Right lung (tissue), 5 donors: ENCODE results near the gene FBXO15. TPM values are rescaled to one million over a fixed set of nuclear protein-coding genes. Genes with fewer than 3 reads are reported as not detected.

Source experiments
- DNase-seq, 2 donors: peaks; one replicate each; pipeline ENCODE4 v3.0.0-alpha.2; 2013
- polyA plus RNA-seq, 5 donors: library from polyadenylated mRNA; unstranded; fragments of 120-200 nt; gene quantifications; one replicate each; pipeline versions ENCODE4 v1.2.1 to v1.2.3, GENCODE V29; 2013; ENCODE audit warnings: inconsistent platforms in 1 of 5, low replicate concordance in 1 of 5; ENCODE audit not compliant: insufficient read length in 5 of 5, insufficient read depth in 1 of 5

FBXO15 gene
- polyA plus RNA-seq, 5 donors: 2.4 to 4.8 (median 4.2) TPM

GRCh38 chr18:74154716-74155115, 7.1 kb upstream of the FBXO15 start:
- no peak for DNase-seq

DNA sequence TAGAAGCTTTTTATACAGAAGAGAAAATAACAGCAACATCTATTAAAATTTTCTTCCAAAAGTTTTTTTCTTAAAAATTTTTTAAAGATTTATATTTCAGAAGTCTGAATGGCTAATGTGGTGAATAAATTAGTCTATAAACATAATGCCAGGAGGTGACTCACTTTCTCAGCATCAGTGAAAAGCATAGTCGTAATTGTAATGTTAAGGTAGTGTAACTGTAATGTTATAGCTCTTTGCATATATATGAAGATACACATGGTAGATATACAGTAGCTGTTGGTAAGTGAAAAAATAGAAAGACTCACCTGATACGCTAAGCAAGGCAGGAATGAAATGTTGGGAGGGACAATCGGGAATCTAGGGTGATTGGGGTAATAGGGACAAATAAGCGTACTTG, 6.2 kb upstream of the FBXO15 start:
- no peak for DNase-seq

- DNase-seq: no peak
Observed at GRCh38 chr18:74153377-74153776, 5.7 kb upstream of the FBXO15 start.

- DNase-seq: no peak
Observed at GRCh38 chr18:74152857-74153256, 5.2 kb upstream of the FBXO15 start.

DNA sequence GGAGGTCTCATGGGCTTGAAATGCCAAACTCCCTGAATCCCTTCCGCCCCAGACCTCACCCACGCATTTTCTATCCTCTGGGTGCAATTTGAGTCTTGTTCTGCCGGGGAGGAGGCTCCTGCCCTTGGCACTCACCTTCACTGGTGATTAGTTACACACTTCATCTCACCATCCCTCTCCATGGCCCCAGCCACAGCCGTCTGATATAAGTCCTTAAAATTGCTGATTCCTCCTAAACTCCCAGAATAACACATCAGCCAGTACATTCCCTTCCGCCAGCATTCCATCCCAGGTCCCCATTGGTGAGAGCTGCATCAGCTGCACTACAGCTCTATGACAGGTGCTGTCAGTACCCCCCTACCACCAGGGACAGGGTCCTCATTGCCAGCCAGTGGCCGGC, 4.6 kb upstream of the FBXO15 start:
- DNase-seq: no peak

DNA sequence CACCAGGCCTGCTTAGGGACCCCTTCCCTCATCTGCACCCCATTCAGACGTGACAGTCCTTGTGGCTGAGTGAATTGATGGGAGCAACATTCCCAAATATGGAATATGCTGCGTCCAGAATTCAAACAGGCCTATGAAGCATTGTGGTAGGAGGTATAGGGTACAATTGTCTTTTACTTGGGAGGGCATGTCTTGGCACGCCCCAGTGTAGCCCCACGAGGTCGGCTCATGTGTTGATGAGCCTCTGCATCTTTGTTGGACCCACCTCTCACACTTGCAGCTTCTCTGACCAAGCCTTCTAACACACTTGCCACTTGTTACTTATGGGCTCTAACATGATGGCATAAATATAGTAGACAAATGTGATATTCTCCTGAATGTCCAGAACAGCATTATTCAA, 2.2 kb upstream of the FBXO15 start:
- DNase-seq: no peak

GRCh38 chr18:74148543-74149070, 973 bp upstream of the FBXO15 start:
- DNase-seq: no peak

GRCh38 chr18:74147491-74147778, 199 bp downstream of the FBXO15 start:
- no peak for DNase-seq

DNA sequence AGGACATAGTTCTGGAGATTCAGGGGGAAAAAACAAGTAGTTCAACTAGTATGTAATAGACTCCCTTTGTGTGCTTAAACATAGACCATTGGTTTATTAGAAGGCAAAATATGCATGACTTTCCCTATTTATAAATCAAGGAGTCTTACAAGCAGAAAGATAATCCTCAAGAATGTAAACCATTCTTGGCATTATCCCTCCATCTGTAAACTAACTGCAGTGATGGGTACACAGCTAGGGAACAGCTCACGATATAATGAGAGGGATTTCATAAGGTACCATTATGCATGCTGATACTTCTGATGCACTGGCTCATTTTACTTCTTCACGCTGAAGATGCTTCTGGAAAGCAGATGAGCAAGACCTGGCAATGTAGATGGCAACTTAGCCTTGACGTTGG, 878 bp downstream of the FBXO15 start:
- DNase-seq: no peak

- DNase-seq: no peak
Observed at GRCh38 chr18:74142252-74142651, 5.4 kb downstream of the FBXO15 start.

DNA sequence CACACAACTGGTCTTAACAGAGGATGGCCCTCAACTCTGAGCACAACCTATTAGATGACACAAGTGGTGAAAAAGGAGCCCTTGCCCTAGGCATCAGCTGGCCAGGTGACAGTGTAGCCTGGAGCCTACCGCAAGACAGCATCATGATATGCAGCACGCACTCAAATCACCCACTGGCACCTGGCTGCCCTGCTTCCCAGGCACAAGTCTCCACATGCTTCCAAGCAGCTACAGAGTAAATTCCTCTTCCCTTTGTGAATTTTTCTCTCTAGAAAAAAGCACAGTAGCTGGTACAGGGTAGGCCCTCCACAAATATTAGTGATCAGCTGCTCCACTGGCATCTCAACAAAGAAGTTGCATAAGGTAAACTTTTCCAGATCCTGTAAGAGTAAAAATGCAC, 6.0 kb downstream of the FBXO15 start:
- no peak for DNase-seq

- DNase-seq: no peak
Observed at GRCh38 chr18:74140582-74140981, 7.1 kb downstream of the FBXO15 start.

DNA sequence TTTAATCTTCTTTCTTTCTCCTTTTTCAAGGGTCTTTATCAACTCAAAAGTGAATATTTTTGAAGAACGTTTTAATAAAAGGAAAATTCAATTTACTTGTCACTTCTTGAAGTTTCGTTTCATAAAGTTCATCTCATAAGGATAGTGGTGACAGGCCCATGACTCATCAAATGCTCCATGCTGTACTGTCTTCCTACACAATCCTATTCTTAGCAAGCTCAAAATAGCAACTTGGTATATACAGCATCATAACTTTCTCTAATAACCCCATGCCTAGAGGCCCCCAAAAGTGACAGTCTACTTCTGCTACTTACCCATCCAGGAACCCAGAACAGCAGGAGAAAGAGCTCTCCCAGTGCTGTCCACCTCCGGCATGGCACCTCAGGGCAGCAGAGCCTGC, 7.7 kb downstream of the FBXO15 start:
- DNase-seq: no peak

DNA sequence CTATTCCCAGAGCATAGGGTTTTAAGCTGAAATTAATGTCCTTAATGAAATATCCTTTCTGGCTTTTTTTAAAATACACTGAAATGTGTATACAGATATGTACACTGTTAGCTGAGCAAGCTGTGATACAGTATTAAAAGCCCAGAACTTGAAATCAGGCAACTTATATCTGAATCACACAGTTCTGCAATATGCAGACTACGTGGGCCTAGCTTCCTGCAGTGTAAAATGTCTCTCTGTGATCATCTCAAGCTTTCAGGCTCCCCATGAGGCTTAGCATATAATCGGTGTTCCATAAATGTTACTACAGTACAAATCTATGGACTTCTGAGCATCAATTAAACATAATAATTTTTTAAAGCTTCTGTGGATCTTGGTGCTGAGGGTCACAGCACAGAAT, 8.2 kb downstream of the FBXO15 start:
- DNase-seq: no peak

DNA sequence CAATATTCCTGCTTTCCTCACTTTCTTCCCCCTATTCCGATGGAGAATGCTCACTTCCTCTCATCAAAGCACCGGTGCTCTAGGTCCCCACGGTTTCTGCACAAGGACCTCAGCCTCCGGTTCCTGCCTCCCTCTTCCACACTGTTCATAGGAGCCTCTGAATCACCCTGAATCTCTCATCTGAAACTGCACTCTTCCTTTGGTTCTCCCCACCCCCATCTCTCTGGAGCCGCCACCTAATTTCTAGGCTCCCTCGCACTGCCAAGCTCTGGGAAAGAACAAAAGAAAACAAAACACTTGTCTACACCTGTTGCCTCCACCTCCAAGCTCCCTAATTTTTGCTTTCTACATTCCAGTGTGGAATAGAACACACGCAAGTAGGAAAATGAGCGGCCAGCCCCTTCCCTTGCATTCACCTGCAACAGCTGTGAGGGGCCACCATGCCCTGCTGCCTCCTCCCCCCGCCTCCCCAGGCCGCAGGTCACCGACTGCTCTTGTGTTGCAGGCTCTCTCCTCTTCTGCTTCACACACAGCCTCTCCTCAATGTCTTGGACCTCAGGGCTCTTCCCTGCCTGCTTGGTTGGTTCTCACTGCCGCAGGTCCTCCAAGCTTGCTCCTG, 9.6 kb downstream of the FBXO15 start:
- no peak for DNase-seq

DNA sequence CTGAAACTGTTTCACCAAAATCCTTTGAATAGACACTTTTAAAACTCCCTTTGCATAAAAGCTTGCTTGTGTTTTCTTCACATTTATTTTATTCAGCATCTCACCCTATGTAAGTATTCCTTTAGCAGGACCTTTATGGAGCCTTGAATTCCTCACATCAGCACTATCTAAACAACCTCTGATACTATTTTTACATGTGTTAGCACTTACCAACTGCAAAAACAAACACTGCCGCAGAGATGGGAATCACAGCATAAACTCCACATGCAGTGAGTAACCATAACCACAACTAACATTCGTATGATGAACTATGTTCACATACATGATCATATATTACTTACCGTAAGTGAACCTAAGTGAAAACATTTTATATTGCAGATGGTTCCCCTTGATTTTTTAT, 15.4 kb downstream of the FBXO15 start:
- no peak for DNase-seq

- DNase-seq: no peak
Observed at GRCh38 chr18:74131124-74131523, 16.5 kb downstream of the FBXO15 start.

- no peak for DNase-seq
Observed at GRCh38 chr18:74128159-74128558, 19.5 kb downstream of the FBXO15 start.

DNA sequence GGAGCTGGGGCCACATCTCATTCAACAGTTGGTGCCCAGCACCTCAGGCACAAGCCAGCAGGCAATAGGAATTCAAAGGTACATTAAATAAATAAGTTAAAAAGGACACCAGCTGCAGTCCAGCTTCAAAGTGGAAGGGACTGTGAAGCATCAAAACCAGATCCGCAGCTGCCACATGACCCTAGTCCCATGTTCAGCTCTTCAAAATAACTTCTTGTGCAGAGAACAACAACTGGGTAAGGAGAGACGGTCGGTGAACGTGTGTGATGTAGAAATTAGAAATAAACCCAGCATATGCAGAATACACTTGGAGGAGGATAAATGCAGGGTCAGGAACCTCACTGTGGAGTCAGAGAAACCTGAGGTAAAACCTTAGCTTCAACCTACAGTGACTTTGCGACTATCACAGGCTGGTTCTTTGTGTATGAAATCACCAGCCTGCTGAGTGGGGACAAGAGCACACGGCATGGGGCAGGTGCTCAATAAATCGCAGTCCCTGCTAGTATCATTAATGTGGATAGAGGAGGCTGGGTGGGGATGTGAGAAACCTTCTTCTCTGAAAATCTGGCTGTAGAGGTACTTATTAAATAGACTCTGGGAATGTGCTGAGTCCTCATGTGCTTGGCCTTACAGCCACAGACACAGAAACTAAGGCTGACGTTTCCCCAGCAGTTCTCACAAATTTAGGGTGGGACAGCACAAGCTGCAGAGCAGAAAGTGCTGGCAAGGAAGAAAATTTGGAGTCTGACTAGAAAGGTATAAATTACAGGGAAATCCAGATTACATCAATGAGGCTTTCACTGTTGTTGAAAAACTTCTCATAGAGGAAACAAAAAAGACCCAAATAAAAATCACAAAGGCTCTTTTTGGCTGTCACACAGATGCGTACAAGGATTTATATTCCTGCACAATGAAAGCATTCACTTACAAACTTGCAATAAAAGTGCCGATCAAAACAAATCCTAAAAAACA, 20.7 kb downstream of the FBXO15 start:
- DNase-seq: no peak

DNA sequence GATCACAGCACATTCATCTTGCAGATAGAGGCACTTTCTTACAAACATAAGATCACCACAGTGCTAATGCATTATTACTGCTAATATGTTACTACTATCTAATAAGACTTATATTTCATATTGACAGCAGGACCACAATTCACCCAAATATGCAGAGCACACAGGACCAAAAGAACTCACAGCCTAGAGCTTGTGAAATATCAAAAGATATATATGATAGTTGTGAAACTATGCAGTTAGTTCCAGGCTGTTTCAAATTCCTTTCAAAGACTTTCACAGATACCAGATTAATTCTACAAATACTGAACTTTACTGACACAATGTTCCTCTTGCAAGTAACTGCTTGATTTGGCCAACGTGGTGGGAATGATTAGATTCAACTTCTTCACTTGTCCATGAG, 23.0 kb downstream of the FBXO15 start:
- DNase-seq: no peak

GRCh38 chr18:74123200-74123599, 24.4 kb downstream of the FBXO15 start:
- DNase-seq: no peak

- peak; percentile 3 to 22 for DNase-seq
Observed at GRCh38 chr18:74116633-74117554, 30.7 kb downstream of the FBXO15 start.
